Stimulated activated CD8-positive, alpha-beta memory T cell treated with anti-CD3 and anti-CD28 coated beads, Interleukin-15, amount 100 ng/mL, for 48 hours (primary cell): ENCODE measurements around the gene CMPK2.
A peak's percentile ranks its signal among the peaks of the same experiment; 100 is the strongest.

Experiments used
- DNase-seq, 2 donors: peaks; one replicate each; pipeline ENCODE4 v3.0.0-alpha.2; 2020; ENCODE audit warnings: low read depth in 2 of 2

Gene CMPK2

DNA sequence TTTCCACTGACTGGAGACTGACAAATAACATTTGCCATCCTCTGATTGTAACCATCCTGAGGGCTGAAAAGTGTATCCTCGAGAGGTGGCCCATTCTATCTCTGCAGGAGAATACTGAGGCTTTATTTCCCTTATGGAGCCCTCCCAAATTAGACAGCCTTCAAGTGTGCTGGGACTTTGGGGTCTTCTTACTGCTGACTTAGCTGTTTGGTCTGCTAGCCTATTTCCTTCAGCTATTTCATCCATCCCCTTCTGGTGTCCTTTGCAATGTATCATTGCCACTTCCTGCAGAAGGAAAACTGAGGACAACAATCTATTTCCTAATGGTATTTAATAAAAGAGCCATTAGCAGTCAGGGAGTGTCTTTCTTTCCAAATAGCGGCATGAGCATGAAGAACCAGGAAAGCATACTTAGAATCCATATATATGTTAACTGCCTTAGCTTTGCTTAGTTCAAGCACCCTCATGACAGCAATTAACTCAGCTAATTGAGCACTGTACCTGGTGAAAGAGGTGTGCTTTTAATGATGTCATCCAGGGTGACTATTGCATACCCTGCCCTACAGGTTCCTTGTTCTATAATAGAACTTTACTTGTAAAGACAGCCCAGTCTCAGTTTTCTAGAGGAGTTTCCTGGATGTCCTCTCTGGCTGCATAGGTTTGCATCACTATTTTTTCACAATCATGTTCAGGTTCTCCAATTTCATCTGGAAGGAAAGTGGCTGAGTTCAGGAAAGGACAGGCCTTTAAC lies 24.0 kb downstream of the CMPK2 start:
- no peak for DNase-seq

DNA sequence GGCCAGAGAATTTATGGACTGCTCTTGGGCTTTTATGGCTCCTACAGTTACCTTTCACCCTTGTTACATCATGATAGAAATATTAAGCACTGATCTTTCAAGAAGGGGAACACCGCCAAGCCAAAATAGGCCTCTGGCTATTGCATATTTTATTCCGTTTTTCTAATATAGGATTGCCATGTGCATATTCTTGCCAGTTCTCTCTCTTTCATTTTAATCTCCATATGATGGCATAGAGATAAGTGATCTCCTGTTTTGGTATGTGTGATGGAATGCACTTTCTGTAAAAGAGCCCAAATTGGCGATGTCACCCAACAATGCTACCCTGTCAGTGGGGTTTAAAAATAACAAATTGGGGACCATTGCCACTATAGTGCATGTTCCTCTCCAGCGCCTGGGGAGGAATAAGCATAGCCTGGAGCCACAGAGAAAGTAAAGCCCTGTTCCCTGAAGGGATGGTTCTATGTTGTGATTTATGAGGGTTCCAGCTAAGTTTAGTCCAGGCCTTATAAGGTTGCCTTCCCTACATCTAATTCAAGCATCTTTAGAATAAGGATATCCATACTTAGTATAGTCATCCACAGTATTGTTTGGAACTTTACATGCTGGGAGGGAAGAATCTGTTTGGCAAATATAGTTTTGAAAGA lies 26.9 kb downstream of the CMPK2 start:
- DNase-seq = no peak

DNA sequence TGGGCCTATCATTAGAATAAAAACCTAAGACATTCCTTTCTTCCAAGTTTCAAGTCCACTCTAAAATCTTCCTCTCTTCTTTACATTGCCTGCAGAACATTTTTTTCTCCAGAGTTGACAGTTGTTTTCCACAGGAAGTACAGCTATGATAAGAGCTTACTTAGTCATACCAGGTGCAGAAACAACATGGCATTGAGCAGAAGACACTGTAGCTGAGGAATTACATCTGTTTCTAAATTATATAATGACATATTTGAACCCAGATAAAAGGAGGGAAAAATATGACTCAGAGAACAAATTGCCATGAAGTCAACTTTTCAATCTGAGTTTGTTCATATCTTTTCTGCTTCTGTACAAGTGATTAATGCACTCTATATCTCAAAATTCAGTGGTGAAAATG lies 30.2 kb downstream of the CMPK2 start:
- no peak for DNase-seq

DNA sequence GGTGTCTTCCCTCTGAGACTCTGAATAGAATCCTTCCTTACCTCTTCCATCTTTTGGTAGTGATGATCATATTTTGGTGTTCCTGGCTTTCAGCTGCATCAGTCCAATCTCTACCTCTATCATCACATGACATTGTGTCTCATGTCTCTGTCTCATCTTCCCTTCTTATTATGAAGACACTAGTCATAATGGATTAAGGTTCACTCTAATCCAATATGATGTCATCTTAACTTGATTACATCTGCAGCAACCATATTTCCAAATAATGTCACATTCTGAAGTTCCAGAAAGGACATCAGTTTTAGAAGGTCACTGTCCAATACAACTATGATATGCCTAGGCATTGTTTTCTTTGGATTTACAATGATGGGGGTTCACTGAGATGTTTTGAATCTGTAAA lies 31.5 kb downstream of the CMPK2 start:
- DNase-seq = no peak

DNA sequence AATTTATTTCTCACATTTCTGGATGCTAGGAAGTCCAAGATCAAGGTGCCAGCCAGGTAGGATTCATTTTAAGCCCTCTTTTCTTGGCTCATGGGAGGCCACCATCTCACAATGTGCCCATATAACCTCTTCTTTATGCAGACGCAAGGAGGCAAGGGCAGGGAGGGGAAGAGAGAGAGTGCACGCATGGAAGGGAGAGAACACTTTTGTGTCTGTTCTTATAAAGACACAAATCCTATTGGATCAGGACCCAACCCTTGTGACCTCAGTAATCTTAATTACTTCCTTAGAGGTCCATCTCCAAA lies 32.5 kb downstream of the CMPK2 start:
- DNase-seq = no peak

DNA sequence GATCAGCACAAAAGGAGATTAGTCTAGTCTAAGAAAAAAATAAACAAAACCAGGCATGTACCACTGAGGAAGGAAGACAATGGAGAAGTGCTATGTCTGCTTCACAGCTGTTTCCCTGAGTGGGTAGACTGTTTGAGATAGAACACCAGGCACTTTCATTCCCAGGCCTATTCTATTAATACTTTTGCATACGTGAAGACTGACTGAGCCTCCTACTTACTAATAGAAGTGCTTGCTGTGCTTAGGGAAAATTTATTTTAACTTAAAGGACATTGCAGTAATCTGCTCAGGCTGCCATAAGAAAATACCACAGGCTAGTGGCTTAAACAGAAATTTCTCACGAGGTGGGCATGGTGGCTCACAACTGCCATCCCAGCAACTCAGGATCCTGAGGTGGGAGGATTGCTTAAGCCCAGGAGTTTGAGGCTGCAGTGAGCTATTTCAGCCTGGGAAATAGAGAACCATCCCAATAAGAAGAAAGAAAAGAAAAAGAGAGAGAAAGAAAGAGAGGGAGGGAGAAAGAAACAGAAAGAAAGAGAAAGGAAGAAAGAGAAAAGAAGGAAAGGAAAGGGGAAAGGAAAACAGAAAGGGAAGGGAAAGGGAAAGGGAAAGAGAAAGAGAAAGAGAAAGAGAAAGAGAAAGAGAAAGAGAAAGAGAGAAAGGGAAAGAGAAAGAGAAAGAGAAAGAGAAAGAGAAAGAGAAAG lies 33.0 kb downstream of the CMPK2 start:
- DNase-seq = no peak

DNA sequence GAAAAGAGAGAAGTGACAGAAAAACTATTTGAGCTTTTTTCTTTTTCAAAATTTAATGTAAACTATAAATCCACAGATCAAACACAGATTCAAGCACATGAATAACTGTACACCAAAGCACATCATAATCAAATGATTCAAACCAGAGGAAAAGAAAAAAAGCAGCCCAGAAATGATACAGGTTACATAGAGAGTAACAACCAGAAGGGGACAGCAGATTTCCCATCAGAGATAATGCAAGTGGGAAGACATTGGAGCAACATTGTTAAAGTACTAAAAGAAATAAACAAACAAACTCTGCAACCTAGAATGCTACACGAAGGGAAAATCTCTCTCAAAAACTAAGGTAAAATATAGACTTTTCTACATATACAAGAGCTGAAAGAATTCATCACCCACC lies 34.5 kb downstream of the CMPK2 start:
- DNase-seq = no peak

DNA sequence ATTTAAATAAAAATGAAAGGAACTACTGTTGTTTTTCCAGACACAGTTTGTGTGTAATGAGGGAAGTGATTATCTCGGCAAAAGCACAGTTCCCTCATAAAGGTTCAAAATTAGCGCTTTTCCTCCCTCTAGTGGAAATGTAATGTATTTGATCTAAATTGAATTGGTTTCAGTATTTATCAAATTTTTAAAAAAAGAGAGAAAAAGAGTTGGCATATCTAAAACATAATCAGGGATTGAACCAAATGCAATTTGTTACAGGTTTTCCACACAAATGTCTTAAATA lies 37.5 kb downstream of the CMPK2 start:
- no peak for DNase-seq

DNA sequence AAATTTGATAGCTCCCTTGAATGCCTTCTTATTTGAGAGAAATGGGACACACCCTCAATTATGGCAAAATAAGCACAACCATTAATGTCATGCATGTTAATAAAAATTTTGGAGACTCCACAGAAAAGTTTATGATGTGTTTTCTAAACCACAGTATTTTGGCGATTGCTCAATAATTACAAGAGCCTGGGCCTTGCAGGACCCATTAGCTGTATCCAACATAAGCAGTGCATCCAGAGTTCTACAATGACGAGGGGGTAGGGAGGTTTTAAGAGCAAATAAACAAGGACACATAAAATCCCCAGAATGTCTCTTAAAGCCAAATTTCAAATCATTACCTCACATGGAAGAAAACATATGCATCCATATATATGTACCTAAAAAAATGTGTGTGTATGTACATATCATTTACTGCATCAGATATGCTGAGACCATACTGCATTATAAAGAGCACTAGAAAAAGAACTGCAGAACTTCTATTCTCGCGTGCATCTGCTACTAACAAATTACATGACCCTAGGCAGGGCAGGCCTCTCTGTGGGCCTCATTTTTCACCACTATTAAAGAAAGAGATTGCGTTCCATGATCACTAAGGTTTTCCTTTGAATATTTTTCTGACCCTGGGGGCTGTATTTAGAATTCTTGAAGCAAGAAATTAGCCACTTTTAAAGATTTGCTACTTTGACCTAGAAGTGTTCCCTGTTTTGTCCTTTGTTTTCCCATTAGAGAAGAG lies 38.0 kb downstream of the CMPK2 start:
- no peak for DNase-seq

DNA sequence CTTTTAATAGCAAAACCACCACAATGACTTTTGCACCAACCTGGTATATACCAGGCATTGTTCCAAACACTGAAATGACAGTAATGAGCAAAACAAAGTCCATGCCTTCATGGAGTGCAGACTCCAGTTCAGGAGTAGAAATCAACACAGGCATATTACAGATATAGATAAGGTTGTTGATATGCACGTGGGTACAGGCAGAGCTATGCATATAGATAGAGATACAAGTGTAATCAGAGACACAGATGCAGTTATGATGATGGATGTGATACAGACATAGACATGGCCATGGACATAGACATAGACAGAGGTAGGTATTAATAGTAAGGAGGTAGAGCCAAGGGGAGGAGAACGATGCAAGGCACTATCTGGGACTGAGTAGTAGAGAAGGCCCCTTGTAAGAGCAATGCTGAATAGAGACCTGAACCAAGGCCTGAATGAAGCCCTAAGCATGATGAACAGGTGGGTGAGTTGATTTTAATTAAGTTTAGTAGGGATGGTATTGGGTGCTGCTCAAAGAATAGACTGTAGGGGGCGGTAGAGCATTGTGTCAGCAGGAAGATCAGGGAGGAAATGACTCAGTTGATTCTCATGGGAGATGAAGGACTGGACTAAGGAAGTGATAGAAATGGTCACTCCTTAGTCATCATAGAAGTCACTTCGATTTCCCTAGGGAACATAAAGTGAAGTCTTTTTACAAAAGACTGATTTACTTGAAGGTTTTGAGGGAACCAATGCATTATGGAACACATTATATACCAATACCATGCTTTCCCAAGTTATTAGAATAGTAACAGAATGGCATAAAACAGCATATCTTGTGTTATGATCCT lies 39.4 kb downstream of the CMPK2 start:
- peak; percentile 19 to 41 for DNase-seq

DNA sequence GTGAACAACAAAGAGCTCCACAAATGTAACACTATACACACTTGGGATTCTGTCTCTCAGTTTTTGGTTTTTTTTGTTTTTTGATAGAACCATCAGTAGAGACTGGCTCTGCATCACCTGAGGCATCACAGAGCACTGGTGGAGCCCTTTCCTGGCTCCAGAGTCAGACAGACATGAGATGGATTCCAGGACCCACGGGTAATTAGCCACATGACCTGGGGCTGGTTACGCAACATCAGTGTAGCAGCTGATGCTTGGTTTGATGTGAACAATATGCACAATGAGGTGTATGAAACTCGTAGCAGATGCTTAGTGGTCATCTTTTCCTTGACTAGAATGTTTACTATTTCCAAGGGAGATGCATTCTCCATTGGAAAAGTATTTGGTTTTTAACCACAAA lies 40.7 kb downstream of the CMPK2 start:
- no peak for DNase-seq

DNA sequence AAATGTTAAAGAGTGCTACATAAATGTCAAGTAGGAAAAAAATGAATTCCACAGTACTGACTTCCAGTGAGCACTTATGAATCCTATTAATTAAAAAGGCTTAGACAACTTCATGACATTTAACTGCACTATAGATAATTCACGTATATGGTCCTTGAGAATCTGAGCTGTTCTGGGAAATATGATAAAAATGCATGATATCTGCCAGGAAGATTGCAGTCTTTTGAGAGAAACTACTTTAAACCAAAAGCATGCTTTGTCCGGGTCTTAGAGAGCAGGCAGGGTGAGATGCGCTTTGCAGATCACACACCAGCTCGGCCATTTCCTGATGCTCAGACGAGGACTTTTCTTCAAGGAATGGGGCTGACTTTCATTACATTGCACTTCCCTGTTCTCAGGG lies 42.6 kb downstream of the CMPK2 start:
- DNase-seq = no peak

DNA sequence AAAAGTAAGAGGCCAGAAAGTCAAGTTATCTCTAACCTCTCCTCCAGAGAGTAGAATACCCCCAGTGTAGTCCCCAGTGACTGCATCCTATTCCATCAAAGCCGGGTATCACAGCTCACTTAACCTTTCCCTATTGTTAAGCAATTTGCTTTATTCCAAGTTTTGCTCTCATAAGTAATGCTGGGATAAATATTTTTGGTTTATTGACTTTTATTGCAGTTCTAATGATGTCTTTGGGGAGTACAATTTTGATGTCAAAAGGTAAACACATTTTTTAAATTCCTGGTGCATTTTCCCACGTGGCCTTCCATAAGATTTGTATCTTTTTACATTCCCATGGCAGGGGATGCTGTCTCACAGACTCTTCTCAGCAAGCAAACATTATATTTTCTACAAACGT lies 43.3 kb downstream of the CMPK2 start:
- DNase-seq = no peak

DNA sequence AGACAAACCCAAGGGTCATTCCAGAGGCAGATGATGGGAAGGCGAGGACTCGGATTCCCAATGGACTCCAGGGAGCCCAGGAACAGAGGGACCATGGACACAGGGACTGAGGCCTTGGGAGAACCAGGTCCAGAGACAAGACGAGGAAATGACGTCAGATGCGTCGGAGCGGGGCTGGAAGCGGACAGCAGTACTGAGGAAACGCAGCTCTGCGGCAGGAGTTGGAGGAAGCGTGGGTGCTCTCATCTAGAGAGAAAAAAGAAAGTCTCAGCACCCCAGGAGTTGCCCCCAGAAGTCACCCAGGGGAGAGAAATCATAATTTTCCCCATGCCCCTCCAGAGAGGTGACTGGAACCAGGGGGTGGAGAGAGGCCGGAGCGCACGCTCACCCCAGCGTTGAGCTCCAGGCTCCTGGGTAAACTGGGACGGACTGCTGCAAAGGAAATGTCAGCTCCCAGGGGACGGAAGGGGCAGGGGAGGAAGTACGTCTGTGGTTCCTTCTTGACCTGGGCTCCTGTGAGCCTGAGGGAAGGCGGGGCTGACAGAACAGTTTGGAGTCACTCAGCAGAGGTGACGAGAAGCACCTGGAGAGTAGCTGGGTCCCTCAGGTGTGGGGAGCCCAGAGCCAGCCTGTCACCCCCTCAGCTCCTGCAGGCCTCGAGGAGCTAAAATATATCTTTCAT lies 44.7 kb downstream of the CMPK2 start:
- DNase-seq = no peak

DNA sequence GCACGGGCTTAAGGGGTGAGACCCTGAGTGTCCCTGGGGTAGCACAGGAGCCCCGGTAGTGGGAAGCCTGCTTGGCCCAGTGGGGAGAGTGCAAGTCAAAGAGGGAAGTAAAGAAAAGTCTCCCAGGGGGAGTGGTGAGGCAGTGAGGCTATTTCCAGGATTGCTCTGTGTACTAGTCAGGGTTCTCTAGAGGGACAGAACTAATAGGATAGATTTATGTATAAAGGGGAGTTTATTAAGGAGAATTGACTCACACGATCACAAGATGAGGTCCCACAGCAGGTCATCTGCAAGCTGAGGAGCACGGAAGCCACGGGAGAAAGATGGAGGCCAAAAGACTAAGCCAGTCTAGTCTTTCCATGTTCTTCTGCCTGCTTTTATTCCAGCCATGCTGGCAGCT lies 45.5 kb downstream of the CMPK2 start:
- DNase-seq = no peak

DNA sequence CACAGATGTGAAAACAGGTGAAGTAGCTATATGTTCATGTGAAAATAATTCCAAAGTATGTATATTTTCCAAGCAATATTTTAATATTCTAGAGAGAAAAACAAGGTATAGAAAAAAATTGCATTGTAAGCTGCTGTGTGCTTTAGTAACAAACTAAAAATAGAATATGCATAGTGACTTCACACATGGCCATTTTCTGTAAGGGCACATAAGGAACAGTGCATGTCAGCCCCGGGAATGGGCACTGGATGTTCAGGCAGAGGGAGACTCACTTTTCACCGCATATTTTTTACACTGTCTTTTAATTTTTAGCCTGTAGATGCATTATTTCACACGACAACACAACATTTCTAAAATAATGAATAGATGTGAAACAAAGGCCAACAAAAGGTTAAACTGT lies 46.0 kb downstream of the CMPK2 start:
- no peak for DNase-seq

DNA sequence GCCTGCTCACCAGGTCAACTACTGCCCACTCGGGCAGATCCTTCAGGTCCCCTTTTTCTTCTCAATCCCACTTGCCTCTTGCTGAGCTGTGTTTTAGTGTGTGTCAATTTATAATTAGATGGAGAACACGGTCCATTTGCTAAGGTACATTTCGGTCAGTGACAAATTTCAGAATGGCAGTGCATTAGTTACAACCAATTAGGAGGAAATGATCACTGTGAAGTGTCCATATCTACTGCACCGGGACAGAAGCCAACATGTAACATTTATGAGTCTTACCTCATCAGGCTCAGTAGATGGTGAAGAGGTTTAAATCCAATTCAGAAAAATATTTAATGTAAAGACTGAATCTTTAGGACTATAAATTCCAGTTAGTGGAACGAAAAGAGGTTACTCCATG lies 47.7 kb downstream of the CMPK2 start:
- DNase-seq = no peak

DNA sequence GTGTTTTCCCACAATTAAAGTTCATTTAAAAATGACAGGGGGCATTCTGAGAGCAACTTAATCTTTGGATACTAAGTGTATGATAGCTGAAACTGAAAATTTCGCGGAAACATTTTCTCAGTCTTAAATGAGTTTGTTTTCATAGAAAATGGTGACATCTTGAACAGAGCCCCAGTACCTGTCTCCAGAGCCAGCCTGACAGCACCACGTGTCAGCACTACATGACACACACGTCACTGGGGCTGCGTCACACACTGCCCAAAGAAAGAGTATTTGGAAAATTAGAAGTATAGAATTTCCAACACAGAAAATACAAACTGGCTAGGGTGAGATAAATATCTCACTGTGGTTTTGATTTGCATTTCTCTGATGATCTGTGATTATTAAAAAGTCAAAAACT lies 50.8 kb downstream of the CMPK2 start:
- no peak for DNase-seq

DNA sequence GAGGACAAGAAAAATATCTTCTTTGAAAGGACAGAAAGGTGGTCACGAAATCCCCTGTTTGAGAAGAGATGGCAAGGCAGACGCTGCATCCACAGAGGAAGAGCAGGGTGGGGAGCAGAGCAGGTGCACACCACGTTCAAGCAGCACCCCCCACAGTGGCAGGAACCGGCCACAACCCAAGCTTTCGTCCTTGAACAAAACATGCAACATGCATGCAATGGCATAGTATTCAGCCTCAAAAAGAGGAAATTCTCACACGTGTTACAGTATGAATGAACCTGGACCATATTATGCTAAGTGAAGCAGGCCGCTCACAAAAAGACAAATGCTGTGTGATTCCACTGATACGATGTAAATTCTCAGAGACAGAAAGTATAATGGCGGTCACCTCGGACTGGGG lies 51.4 kb downstream of the CMPK2 start:
- no peak for DNase-seq

DNA sequence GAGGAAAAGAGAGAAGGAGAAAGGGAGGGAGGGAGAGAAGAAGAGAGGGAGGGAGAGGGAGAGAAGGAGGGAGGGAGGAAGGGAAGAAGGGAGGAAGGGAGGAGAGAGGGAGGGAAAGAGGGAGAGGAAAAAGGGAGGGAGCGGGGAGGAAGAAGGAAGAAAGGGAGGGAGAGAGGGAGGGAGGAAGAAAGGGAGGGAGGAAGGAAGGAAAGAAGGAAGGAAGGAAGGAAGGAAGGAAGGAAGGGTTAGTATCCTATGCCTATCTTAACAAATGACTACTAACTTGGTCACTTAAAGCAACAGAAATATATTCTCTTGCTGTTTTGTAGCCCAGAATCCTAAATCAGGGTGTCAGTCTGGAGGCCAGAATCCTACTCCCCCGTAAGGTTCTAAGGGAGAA lies 52.1 kb downstream of the CMPK2 start:
- no peak for DNase-seq

DNA sequence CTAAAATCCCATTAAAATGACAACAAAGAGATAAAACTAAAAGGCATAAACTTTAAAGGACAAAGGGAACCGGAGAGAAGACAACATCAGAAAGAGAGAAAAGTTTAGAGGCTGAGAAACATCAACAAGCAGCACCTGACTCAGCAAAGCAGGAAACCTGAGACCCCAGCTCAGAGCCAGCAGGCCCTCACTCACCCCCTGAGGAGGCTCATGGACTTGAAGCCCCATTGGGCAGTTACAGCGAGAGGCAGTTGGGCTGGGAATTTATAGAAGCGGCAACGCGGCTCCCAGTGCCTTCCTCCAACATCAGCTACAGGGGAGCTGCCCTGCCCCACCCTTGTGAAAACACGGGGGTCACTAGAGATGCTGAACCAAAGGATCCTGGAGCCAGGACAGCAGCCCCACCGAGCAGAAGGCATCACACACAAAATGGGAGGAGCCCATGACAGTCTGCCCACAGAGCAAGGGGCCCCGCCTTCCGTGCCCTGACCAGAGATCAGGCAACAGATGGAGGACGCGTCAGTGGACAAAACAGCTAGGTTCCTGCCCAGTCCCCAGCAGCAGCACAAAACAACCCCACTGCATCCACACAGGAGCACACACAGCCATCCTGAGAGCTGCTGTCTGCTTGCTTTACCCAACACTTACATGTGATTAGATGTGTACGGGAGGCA lies 52.7 kb downstream of the CMPK2 start:
- no peak for DNase-seq
